HT-29 (cell line): Measurements from ENCODE around the gene PKD2. TPM values are rescaled to one million over a fixed set of nuclear protein-coding genes. Genes with fewer than 3 reads are reported as not detected.

Experiments
- DNase-seq: peaks from one replicate; pipeline ENCODE4 v3.0.0-alpha.2; 2015; ENCODE audit warnings: low spot score
- total RNA-seq: library from RNA; depleted of rRNA; stranded (reverse); fragments of >200 nt; shearing (Covaris generic); gene quantifications from 2 replicates; pipeline ENCODE4 v1.2.3, GENCODE V29; 2014; rRNA removed

PKD2 gene
- total RNA-seq, result 4.4 and 7.8 TPM in 2 replicates

DNA sequence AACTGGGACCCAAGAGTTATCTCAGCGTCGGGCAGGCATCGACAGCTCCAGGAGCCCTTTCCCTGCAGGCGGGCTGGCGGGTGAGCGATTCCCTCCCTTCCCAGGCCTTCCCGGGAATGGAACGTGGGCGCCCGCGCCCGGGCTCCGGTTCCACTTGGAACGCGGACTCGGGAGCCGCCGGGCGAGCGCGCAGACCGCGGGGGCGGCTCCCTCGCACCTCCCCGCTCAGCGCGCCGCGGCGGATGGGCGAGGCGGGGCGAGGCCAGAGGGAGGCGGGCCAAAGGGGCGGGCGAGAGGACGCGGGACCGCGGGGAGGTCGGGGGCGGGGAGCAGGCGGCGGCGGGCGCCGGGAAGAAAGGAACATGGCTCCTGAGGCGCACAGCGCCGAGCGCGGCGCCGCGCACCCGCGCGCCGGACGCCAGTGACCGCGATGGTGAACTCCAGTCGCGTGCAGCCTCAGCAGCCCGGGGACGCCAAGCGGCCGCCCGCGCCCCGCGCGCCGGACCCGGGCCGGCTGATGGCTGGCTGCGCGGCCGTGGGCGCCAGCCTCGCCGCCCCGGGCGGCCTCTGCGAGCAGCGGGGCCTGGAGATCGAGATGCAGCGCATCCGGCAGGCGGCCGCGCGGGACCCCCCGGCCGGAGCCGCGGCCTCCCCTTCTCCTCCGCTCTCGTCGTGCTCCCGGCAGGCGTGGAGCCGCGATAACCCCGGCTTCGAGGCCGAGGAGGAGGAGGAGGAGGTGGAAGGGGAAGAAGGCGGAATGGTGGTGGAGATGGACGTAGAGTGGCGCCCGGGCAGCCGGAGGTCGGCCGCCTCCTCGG, at the start of gene PKD2:
TSS of gene PKD2 (plus strand) at position 332 of the 818 bp plus-strand sequence. CDS start at position 431, 99 bp downstream.
- peak; percentile 67 for DNase-seq

DNA sequence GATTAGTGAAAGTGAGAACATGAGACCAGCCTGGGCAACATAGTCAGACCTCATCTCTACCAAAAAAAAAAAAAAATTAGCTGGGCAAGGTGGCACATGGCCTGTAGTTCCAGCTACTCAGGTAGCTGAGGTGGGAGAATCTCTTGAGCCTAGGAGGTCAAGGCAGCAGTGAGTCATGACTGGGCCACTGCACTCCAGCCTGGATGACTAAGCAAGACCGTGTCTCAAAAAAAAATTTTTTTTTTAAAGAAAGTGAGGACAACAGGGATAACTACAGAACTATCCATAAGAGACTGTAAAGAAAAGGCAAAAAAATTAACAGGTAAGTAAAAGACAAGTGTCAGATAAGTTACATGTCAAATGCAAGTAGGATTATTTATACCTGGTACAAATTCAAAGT, 45.4 kb upstream of the PKD2 start:
- DNase-seq, result no peak

DNA sequence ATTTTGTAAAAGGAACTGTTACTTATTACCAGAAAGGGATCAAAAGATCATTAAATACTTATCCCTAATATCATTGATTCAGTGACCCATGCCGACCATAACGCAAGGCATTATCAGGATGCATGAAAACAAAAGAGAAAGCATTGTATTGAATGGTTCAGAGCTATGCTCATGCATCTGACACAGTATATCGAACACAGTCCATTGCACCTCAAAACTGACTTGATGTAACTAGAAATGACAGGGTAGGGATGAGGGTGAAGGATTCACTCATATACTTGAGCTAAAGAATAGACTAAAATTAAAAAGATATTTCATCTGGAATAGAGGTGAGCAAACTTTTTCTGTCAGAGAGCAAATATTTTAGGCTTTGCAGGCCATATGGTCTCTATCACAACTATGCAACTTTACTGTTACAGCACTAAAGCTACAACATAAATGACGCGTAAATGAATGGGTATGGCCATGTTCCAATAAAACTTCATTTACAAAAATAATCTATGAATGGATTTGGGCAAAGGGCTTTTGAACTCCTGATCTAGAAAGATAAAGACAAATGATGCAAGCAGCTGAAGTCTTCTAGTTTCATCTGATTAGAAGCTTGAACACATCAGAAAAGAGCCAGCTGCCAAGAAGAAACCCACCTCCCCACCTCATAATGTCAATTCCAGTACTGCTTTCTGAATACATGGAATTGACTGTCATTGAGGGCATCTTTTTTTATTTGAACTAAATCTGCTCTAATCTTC, 44.9 kb upstream of the PKD2 start:
- DNase-seq, result no peak

GRCh38 chr4:87965501-87965975, 41.9 kb upstream of the PKD2 start:
- DNase-seq, result no peak

DNA sequence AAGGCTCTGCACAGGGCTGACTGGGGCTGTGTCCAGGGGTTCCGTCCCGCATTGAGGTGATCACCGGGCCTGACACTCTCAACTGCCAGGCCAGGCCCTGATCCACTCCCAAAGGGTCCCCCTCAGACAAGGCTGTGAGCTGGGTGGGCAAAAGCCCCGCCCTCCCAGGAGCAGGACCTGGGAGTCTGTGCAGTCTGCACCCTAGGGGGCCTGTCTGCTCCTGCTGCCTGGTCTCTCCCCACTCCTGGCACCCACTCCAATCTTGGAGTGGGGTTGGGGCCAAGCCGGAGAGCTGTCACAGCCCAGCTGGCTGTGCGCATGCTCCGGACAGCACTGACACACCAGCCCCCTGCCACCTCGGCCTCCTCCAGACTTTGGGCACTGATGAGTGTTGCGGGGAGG, 41.3 kb upstream of the PKD2 start:
- DNase-seq, result no peak

DNA sequence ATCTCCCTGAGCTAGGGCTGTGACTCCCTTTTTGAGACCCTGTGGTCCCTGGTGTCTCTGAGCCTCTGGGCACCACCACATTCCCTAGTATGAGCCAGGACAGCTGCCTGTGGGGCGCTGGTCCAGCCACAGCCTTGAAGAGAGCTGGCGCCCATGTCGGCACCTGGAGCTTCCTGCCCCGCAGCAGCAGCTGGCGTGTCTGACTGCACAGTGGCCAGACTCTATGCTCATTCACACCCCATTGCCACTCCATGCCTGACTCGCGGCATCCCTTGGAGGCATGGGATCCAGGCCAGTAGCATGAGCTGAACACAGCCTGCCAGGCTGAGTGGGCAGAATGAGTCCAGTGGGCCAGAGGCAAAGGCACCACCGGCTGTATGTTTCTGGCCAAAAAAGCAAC, 40.2 kb upstream of the PKD2 start:
- DNase-seq, result no peak

DNA sequence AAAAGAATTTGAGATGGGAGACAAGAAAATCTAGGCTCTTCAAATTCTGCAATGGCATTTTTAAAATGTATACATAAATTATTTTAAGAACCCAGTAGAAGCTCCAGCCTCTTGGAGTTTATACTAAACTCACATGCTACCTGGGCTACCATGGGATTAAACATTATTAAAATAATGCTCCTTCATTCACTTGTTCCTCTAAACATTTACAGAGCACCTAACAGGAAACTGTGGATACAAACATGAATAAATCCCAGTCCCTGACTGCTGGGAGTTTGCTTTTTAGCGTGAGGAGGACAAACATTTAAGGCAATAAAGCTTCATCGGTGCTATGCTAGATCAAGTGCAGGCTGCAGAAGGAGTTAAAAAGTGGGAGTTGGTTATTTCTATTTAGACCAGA, 37.3 kb upstream of the PKD2 start:
- DNase-seq, result no peak

- DNase-seq, result no peak
These were observed 35.6 kb upstream of the PKD2 start for GRCh38 chr4:87971866-87972265.

GRCh38 chr4:87973283-87974169, 33.9 kb upstream of the PKD2 start:
- DNase-seq, result peak; percentile 83

- no peak for DNase-seq
These were observed 32.5 kb upstream of the PKD2 start for GRCh38 chr4:87974856-87975462.

DNA sequence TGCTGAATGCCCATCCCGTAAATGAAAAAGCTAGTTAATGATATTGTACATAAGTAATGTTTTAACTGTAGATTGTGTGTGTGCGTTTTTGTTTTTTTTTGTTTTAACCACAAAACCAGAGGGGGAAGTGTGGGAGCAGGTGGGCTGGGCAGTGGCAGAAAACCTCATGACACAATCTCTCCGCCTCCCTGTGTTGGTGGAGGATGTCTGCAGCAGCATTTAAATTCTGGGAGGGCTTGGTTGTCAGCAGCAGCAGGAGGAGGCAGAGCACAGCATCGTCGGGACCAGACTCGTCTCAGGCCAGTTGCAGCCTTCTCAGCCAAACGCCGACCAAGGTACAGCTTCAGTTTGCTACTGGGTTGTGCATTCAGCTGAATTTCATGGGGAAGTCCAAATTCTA, 32.0 kb upstream of the PKD2 start, which contains the start of gene SPP1:
TSS of gene SPP1 (plus strand) at position 249 of the 400 bp plus-strand sequence. CDS start 1,182 bp downstream, outside the sequence.
- DNase-seq, result no peak

GRCh38 chr4:87977521-87978278, 29.7 kb upstream of the PKD2 start:
- DNase-seq, result no peak

- no peak for DNase-seq
These were observed 28.8 kb upstream of the PKD2 start for GRCh38 chr4:87978681-87979080.

DNA sequence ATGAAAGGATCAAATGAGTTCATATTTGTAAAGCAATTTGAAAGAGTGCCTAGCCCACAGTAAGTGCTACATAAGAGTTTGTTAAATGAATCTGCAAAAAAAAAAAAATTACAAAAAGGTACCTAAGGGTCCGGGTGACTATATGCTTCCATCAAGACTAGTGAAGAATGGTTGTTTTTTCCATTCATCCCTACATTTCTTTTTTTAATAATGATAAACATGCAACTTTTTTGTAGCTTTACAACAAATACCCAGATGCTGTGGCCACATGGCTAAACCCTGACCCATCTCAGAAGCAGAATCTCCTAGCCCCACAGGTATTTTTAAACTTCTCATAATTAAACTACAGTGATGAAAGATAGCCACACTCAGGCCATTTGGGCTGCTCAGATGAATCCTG, 27.6 kb upstream of the PKD2 start:
- DNase-seq, result no peak

DNA sequence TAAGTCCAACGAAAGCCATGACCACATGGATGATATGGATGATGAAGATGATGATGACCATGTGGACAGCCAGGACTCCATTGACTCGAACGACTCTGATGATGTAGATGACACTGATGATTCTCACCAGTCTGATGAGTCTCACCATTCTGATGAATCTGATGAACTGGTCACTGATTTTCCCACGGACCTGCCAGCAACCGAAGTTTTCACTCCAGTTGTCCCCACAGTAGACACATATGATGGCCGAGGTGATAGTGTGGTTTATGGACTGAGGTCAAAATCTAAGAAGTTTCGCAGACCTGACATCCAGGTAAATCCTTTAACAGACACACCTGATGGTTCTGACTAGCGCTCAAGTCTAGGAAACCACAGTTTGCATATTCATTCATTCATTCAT, 25.9 kb upstream of the PKD2 start:
- no peak for DNase-seq

- no peak for DNase-seq
These were observed 25.4 kb upstream of the PKD2 start for GRCh38 chr4:87982036-87982435.

DNA sequence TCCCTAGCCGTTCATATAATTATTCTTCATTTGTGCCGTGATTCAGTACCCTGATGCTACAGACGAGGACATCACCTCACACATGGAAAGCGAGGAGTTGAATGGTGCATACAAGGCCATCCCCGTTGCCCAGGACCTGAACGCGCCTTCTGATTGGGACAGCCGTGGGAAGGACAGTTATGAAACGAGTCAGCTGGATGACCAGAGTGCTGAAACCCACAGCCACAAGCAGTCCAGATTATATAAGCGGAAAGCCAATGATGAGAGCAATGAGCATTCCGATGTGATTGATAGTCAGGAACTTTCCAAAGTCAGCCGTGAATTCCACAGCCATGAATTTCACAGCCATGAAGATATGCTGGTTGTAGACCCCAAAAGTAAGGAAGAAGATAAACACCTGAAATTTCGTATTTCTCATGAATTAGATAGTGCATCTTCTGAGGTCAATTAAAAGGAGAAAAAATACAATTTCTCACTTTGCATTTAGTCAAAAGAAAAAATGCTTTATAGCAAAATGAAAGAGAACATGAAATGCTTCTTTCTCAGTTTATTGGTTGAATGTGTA, 24.9 kb upstream of the PKD2 start:
- DNase-seq, result no peak

- no peak for DNase-seq
These were observed 23.4 kb upstream of the PKD2 start for GRCh38 chr4:87983996-87984395.

- DNase-seq, result peak; percentile 82
These were observed 22.1 kb upstream of the PKD2 start for GRCh38 chr4:87985097-87985886.
